ENCODE data around the gene MYF5.

MYF5 gene

GRCh38 chr12:80690513-80690912, 26.2 kb upstream of the MYF5 start (continued):
- TF ChIP-seq POU6F1 (CRISPR knock-in tag; IDR thresholded peaks at IDR 0.05; ENCODE audit: borderline replicate concordance, low read depth), result no peak
- no peak for TF ChIP-seq BACH2 (CRISPR knock-in tag; IDR thresholded peaks at IDR 0.05; ENCODE audit: borderline replicate concordance)
- no peak for TF ChIP-seq SNAI2 (CRISPR knock-in tag; IDR thresholded peaks at IDR 0.05)
- no peak for TF ChIP-seq TSHZ2 (CRISPR knock-in tag; IDR thresholded peaks at IDR 0.05)

GRCh38 chr12:80692114-80692513, 24.6 kb upstream of the MYF5 start:
- ATAC-seq, result no peak

GRCh38 chr12:80697270-80697887, 19.3 kb upstream of the MYF5 start:
- ATAC-seq, result no peak
- TF ChIP-seq ARNTL (CRISPR knock-in tag; IDR thresholded peaks at IDR 0.05; ENCODE audit: borderline replicate concordance, low read depth) (no peak), ZNF70 (CRISPR knock-in tag; IDR thresholded peaks at IDR 0.05) (no peak), GLIS3 (CRISPR knock-in tag; IDR thresholded peaks at IDR 0.05) (no peak), TCF4 (CRISPR knock-in tag; IDR thresholded peaks at IDR 0.05; ENCODE audit: borderline replicate concordance) (no peak), ESRRG (CRISPR knock-in tag; IDR thresholded peaks at IDR 0.05) (no peak)

More at GRCh38 chr12:80692114-80692513, 24.6 kb upstream of the MYF5 start:
- no peak for TF ChIP-seq ZFP30 (CRISPR knock-in tag; IDR thresholded peaks at IDR 0.05)
- TF ChIP-seq ZNF70 (CRISPR knock-in tag; IDR thresholded peaks at IDR 0.05), result no peak
- no peak for TF ChIP-seq ZFP3 (CRISPR knock-in tag; IDR thresholded peaks at IDR 0.05)
- no peak for TF ChIP-seq CREB5 (CRISPR knock-in tag; IDR thresholded peaks at IDR 0.05; ENCODE audit: low read depth)
- TF ChIP-seq CSDC2 (CRISPR knock-in tag; IDR thresholded peaks at IDR 0.05), result no peak
- TF ChIP-seq POU6F1 (CRISPR knock-in tag; IDR thresholded peaks at IDR 0.05; ENCODE audit: borderline replicate concordance, low read depth), result no peak
- TF ChIP-seq ESRRG (CRISPR knock-in tag; IDR thresholded peaks at IDR 0.05), result no peak

- ATAC-seq, result no peak
- TF ChIP-seq ZNF8 (CRISPR knock-in tag; IDR thresholded peaks at IDR 0.05) (no peak), ISL1 (CRISPR knock-in tag; IDR thresholded peaks at IDR 0.05) (no peak), ZNF70 (CRISPR knock-in tag; IDR thresholded peaks at IDR 0.05) (no peak), ESRRG (CRISPR knock-in tag; IDR thresholded peaks at IDR 0.05) (no peak), POU6F1 (CRISPR knock-in tag; IDR thresholded peaks at IDR 0.05; ENCODE audit: borderline replicate concordance, low read depth) (no peak), PPARA (CRISPR knock-in tag; IDR thresholded peaks at IDR 0.05; ENCODE audit: borderline replicate concordance) (no peak), ZFP3 (CRISPR knock-in tag; IDR thresholded peaks at IDR 0.05) (no peak), CSDC2 (CRISPR knock-in tag; IDR thresholded peaks at IDR 0.05) (no peak), PATZ1 (CRISPR knock-in tag; IDR thresholded peaks at IDR 0.05; ENCODE audit: borderline replicate concordance) (no peak), ZC3H10 (CRISPR knock-in tag; IDR thresholded peaks at IDR 0.05) (no peak), CREB5 (CRISPR knock-in tag; IDR thresholded peaks at IDR 0.05; ENCODE audit: low read depth) (no peak), TSHZ2 (CRISPR knock-in tag; IDR thresholded peaks at IDR 0.05) (no peak), OSR1 (CRISPR knock-in tag; IDR thresholded peaks at IDR 0.05) (no peak), BACH2 (CRISPR knock-in tag; IDR thresholded peaks at IDR 0.05; ENCODE audit: borderline replicate concordance) (no peak), TCF4 (CRISPR knock-in tag; IDR thresholded peaks at IDR 0.05; ENCODE audit: borderline replicate concordance) (no peak)
Measured at GRCh38 chr12:80698256-80698655, 18.5 kb upstream of the MYF5 start.
